Type B pancreatic cell (in vitro differentiated cells): ENCODE results near the gene STIM2. TPM values are rescaled to one million over a fixed set of nuclear protein-coding genes. Genes with fewer than 3 reads are reported as not detected.

ENCODE experiments used
- DNase-seq: peaks from one replicate; pipeline ENCODE4 v3.0.0; 2021; ENCODE audit warnings: mixed read lengths; ENCODE audit not compliant: unreplicated experiment; ENCODE audit errors: extremely low spot score
- H3K27ac Mint-ChIP-seq: 2 replicates; pipeline ENCODE4 v1.8.0; 2021; ENCODE audit warnings: mild to moderate bottlenecking, mixed read lengths
- H3K27me3 Mint-ChIP-seq: 2 replicates; pipeline ENCODE4 v1.8.0; 2021; ENCODE audit warnings: mixed read lengths
- H3K36me3 Mint-ChIP-seq: 2 replicates; pipeline ENCODE4 v1.8.0; 2021; ENCODE audit warnings: mixed read lengths
- H3K4me1 Mint-ChIP-seq: one replicate; pipeline ENCODE4 v1.8.0; 2021; ENCODE audit warnings: mixed read lengths; ENCODE audit not compliant: unreplicated experiment
- H3K4me3 Mint-ChIP-seq: 2 replicates; pipeline ENCODE4 v1.8.0; 2021; ENCODE audit warnings: mild to moderate bottlenecking, mixed read lengths
- H3K9me3 Mint-ChIP-seq: 2 replicates; pipeline ENCODE4 v1.8.0; 2021; ENCODE audit warnings: mixed read lengths
- CTCF ChIP-seq: fragments of 200-600 bp; sonication (generic); conservative IDR thresholded peaks from 2 replicates; pipeline ENCODE4 v1.5.0; 2021; ENCODE audit warnings: antibody characterized with exemption, mild to moderate bottlenecking
- total RNA-seq: library from RNA; stranded (reverse); gene quantifications from 2 replicates; pipeline ENCODE4 v1.2.1, GENCODE V29; 2021; ENCODE audit warnings: low replicate concordance

Gene STIM2
- total RNA-seq, 1 donor from 2014 or later: 36.2 TPM

- H3K27me3 Mint-ChIP-seq: no peaks in the 10 kb centered on the region
- no peaks in the 10 kb centered on the region for H3K4me1 Mint-ChIP-seq
- no peak for TF ChIP-seq CTCF
- no peak overlapping the region for H3K27ac Mint-ChIP-seq
- H3K9me3 Mint-ChIP-seq: no peaks in the 10 kb centered on the region
- H3K4me3 Mint-ChIP-seq: no peak overlapping the region
- no peaks in the 10 kb centered on the region for H3K36me3 Mint-ChIP-seq
- no peak for DNase-seq
Observed at GRCh38 chr4:26931451-26931850, 70.8 kb downstream of the STIM2 start.

- no peaks in the 10 kb centered on the region for H3K27me3 Mint-ChIP-seq
- H3K4me1 Mint-ChIP-seq: no peaks in the 10 kb centered on the region
- no peaks in the 10 kb centered on the region for H3K36me3 Mint-ChIP-seq
- no peak overlapping the region for H3K27ac Mint-ChIP-seq
- TF ChIP-seq CTCF: no peak
- H3K9me3 Mint-ChIP-seq: no peaks in the 10 kb centered on the region
- no peak for DNase-seq
- no peak overlapping the region for H3K4me3 Mint-ChIP-seq
Observed at GRCh38 chr4:26931966-26932365, 71.3 kb downstream of the STIM2 start.

- no peak overlapping the region for H3K27ac Mint-ChIP-seq
Observed at GRCh38 chr4:26935397-26935796, 74.8 kb downstream of the STIM2 start.

GRCh38 chr4:26936284-26937065 is 75.8 kb downstream of the STIM2 start:
- Mint-ChIP-seq H3K27ac (no peak overlapping the region), H3K36me3 (no peaks in the 10 kb centered on the region), H3K27me3 (no peaks in the 10 kb centered on the region), H3K4me1 (no peaks in the 10 kb centered on the region), H3K4me3 (no peak overlapping the region), H3K9me3 (no peaks in the 10 kb centered on the region)
- DNase-seq: no peak
- no peak for TF ChIP-seq CTCF

More at GRCh38 chr4:26935397-26935796, 74.8 kb downstream of the STIM2 start:
- no peaks in the 10 kb centered on the region for H3K36me3 Mint-ChIP-seq
- no peaks in the 10 kb centered on the region for H3K4me1 Mint-ChIP-seq
- H3K9me3 Mint-ChIP-seq: no peaks in the 10 kb centered on the region
- H3K27me3 Mint-ChIP-seq: no peaks in the 10 kb centered on the region
- H3K4me3 Mint-ChIP-seq: no peak overlapping the region
- no peak for DNase-seq
- no peak for TF ChIP-seq CTCF

GRCh38 chr4:26937139-26937538 is 76.5 kb downstream of the STIM2 start:
- Mint-ChIP-seq H3K4me3 (no peak overlapping the region), H3K27ac (no peak overlapping the region), H3K9me3 (no peaks in the 10 kb centered on the region), H3K4me1 (no peaks in the 10 kb centered on the region), H3K27me3 (no peaks in the 10 kb centered on the region), H3K36me3 (no peaks in the 10 kb centered on the region)
- TF ChIP-seq CTCF: no peak
- no peak for DNase-seq
